Measurements from ENCODE around the gene CATSPERZ.
A peak's percentile ranks its signal among the peaks of the same experiment; 100 is the strongest.

The CATSPERZ gene

GRCh38 chr11:64256300-64256699 is 43.9 kb upstream of the CATSPERZ start:
- DNase-seq (ENCODE audit: insufficient read length) (no peak), FAIRE-seq (no peak)
- TF ChIP-seq POLR2AphosphoS5 (IDR thresholded peaks at IDR 0.05; ENCODE audit: low read depth, low read length) (no peak), TAF1 (IDR thresholded peaks at IDR 0.05; ENCODE audit: borderline replicate concordance, low read depth, low read length) (no peak), POLR2A (IDR thresholded peaks at IDR 0.05; ENCODE audit: low read depth, low read length) (no peak)

- DNase-seq (ENCODE audit: insufficient read length) (no peak), FAIRE-seq (no peak)
- TF ChIP-seq TAF1 (IDR thresholded peaks at IDR 0.05; ENCODE audit: borderline replicate concordance, low read depth, low read length) (no peak), POLR2A (IDR thresholded peaks at IDR 0.05; ENCODE audit: low read depth, low read length) (no peak), POLR2AphosphoS5 (IDR thresholded peaks at IDR 0.05; ENCODE audit: low read depth, low read length) (no peak)
Observed at GRCh38 chr11:64258356-64258755, 41.8 kb upstream of the CATSPERZ start.

- TF ChIP-seq TAF1 (IDR thresholded peaks at IDR 0.05; ENCODE audit: borderline replicate concordance, low read depth, low read length) = no peak
- no peak for TF ChIP-seq POLR2AphosphoS5 (IDR thresholded peaks at IDR 0.05; ENCODE audit: low read depth, low read length)
- no peak for TF ChIP-seq POLR2A (IDR thresholded peaks at IDR 0.05; ENCODE audit: low read depth, low read length)
- DNase-seq (ENCODE audit: insufficient read length) = no peak
- FAIRE-seq = no peak
Observed at GRCh38 chr11:64258946-64259532, 41.1 kb upstream of the CATSPERZ start.

DNA sequence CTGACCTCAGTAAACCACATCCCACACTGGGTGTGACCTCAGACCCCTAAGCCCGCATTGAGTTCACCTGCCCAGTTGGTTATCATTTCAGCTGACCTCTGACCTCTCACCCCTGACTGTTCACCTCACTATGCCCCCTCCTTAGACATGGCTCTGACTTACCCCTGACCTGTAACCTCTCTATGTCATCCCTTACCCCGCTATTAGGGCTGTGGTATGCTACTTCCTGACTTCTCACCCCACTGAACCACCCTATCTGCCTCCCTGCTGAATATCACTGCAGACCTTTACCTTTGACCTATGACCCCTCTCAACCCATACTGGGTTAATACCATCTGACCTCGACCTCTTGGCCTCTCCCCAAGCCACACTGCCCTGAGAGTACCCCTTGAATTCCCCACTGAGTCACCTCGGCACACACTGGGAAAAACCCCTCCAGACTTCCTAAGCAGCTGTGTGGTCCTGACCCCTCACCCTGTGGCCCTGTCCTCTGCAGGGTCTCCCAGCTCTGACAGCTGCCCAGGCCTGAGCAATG is 40.6 kb upstream of the CATSPERZ start:
- DNase-seq (ENCODE audit: insufficient read length) (no peak), FAIRE-seq (peak; percentile 90)
- TF ChIP-seq POLR2AphosphoS5 (IDR thresholded peaks at IDR 0.05; ENCODE audit: low read depth, low read length) (no peak), POLR2A (IDR thresholded peaks at IDR 0.05; ENCODE audit: low read depth, low read length) (no peak), TAF1 (IDR thresholded peaks at IDR 0.05; ENCODE audit: borderline replicate concordance, low read depth, low read length) (no peak)

DNA sequence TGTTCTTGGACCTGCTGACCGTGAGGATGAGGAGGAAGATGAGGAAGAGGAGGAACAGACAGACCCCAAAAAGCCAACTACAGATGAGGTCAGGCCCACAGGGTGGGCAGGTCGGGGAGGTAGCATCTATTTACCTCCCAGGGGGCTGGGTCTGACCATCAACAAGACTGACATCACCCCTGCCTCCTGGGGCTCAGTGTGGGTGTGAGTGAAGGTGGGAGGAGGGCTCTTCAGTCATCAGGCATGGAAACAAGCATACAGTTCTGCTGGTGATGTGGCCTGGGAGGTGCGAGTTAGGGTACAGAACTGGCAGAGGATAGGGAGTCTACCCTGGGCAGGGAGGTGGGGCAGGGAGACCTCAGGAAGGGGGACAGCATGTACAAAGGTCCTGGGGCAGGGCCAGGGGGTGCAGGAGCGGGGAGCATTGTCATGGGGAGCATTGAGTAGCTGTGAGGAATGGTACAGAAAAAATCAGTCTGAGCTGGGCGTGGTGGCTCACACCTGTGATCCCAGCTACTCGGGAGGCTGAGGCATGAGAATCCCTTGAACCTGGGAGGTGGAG is 39.9 kb upstream of the CATSPERZ start:
- no peak for FAIRE-seq
- no peak for DNase-seq (ENCODE audit: insufficient read length)
- TF ChIP-seq POLR2AphosphoS5 (IDR thresholded peaks at IDR 0.05; ENCODE audit: low read depth, low read length) = no peak
- TF ChIP-seq POLR2A (IDR thresholded peaks at IDR 0.05; ENCODE audit: low read depth, low read length) = no peak
- TF ChIP-seq TAF1 (IDR thresholded peaks at IDR 0.05; ENCODE audit: borderline replicate concordance, low read depth, low read length) = no peak

GRCh38 chr11:64261556-64262080 is 38.5 kb upstream of the CATSPERZ start:
- TF ChIP-seq TAF1 (IDR thresholded peaks at IDR 0.05; ENCODE audit: borderline replicate concordance, low read depth, low read length) (no peak), POLR2A (IDR thresholded peaks at IDR 0.05; ENCODE audit: low read depth, low read length) (no peak), POLR2AphosphoS5 (IDR thresholded peaks at IDR 0.05; ENCODE audit: low read depth, low read length) (no peak)
- FAIRE-seq (no peak), DNase-seq (ENCODE audit: insufficient read length) (no peak)

DNA sequence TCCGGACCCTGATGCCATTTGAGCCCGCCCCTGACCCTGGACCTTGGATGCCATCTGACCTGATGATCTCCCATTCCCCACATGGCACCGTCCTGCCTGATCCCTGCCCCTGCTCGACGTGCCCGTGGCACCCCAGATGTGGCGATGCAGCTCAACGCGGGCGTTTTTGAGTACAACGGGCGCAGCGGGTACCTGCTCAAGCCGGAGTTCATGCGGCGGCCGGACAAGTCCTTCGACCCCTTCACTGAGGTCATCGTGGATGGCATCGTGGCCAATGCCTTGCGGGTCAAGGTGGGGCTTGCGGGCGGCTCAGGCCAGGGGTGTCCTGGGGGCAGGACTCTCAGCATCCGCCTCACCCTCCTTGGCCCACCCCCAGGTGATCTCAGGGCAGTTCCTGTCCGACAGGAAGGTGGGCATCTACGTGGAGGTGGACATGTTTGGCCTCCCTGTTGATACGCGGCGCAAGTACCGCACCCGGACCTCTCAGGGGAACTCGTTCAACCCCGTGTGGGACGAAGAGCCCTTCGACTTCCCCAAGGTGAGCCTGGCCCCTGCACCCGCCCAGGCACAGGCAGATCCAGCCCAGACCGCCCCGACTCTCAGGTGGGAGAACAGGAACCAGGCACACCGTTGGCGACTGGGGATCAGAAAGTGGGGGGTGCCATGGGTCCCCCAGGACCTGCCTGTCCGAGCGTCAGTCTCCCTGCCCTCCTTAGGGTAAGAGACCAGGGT is 37.7 kb upstream of the CATSPERZ start:
- FAIRE-seq = no peak
- TF ChIP-seq POLR2AphosphoS5 (IDR thresholded peaks at IDR 0.05; ENCODE audit: low read depth, low read length) (no peak), TAF1 (IDR thresholded peaks at IDR 0.05; ENCODE audit: borderline replicate concordance, low read depth, low read length) (no peak), POLR2A (IDR thresholded peaks at IDR 0.05; ENCODE audit: low read depth, low read length) (no peak)
- DNase-seq (ENCODE audit: insufficient read length) = no peak

DNA sequence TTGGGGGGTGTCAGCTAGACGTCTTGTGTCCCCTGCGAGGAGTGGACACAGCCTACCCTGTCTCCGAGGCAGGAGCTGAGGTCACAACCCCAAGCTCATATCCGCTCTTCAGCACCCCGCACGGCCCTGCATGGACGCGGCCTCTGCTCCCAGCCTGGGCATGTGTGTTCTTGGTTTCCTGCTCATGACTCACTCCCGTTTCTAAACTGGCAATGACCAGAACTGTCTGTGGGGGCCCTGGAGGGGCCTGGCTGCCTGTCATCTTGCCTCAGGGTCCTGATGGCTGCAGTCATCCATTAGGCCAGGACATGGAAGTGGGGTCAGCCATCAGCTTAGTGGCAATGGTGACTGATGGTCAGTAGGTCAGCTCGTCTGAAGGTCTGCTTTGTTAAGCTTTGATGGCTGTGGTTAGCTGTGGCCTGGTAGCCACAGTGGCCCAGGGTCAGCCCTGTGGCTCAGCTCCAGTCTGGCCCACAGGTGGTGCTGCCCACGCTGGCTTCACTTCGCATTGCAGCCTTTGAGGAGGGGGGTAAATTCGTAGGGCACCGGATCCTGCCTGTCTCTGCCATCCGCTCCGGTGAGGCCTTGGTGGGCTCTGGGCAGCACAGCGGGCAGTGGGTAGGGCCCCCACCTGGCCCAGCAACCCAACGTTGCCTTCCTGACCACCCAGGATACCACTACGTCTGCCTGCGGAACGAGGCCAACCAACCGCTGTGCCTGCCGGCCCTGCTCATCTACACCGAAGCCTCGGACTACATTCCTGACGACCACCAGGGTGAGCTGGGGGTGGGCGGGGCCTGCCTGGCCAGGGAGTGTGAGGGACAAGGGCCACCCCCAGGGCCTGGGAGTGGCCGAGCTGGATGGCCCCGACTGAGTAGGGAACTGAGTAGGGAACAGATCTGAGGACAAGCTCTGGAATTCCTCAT is 36.9 kb upstream of the CATSPERZ start:
- no peak for DNase-seq (ENCODE audit: insufficient read length)
- no peak for FAIRE-seq
- no peak for TF ChIP-seq POLR2AphosphoS5 (IDR thresholded peaks at IDR 0.05; ENCODE audit: low read depth, low read length)
- no peak for TF ChIP-seq POLR2A (IDR thresholded peaks at IDR 0.05; ENCODE audit: low read depth, low read length)
- TF ChIP-seq TAF1 (IDR thresholded peaks at IDR 0.05; ENCODE audit: borderline replicate concordance, low read depth, low read length) = no peak

DNA sequence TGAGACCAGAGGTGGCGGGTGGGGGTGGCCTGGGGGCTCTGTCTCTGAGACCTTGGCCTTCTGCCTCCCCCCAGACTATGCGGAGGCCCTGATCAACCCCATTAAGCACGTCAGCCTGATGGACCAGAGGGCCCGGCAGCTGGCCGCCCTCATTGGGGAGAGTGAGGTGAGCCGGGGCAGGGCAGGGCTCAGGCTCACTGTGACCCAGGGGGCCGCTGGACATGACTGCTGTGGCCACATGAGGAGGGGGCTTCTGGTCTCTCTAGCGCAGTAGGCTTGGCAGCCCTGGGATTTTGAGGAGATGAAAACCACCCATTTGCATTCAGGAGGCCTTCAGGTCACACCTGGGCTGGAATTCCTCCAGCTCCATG is 36.2 kb upstream of the CATSPERZ start:
- TF ChIP-seq TAF1 (IDR thresholded peaks at IDR 0.05; ENCODE audit: borderline replicate concordance, low read depth, low read length) (no peak), POLR2AphosphoS5 (IDR thresholded peaks at IDR 0.05; ENCODE audit: low read depth, low read length) (no peak), POLR2A (IDR thresholded peaks at IDR 0.05; ENCODE audit: low read depth, low read length) (no peak)
- DNase-seq (ENCODE audit: insufficient read length) (no peak), FAIRE-seq (no peak)

GRCh38 chr11:64264371-64264852 is 35.7 kb upstream of the CATSPERZ start:
- no peak for DNase-seq (ENCODE audit: insufficient read length)
- no peak for FAIRE-seq
- TF ChIP-seq POLR2A (IDR thresholded peaks at IDR 0.05; ENCODE audit: low read depth, low read length) = no peak
